Measurements from ENCODE around the gene ADORA1. TPM values are rescaled to one million over a fixed set of nuclear protein-coding genes. Genes with fewer than 3 reads are reported as not detected.

Gene ADORA1
- total RNA-seq, 1 donor from 2014 or later: 0.28 TPM

DNA sequence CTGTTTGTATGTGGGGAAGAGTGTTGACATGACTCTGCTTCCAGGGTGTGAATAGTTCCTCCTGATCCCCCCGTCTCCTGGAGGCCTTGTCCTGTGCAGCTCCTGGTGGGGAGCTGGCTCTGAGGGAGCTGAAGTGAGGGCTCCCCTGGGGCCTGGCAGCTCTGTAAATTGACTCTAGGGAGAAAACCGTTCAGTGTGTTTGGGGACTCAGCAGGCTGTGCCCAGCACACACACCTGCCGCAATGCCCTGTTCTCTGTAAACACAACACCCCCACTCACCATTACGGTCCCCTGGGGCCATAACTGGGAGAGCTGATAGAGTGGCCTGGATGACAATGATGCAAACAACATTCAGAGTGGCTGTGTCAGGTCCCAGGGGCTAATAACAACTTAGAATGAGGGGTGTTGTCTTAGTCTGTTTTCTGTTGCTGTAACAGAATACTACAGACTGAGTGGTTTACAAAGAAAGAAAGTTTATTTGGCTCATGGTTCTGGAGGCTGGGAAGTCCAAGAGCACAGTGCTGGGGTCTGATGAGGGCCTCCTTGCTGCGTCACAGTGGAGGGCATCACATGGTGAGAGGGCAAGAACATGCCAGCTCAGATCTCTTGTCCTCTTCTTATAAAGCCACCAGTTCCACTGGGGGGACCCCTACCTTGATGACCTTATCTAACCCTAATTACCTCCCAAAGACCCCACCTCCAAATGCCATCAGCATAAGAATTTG, 15.3 kb downstream of the ADORA1 start:
- no peak for ATAC-seq

DNA sequence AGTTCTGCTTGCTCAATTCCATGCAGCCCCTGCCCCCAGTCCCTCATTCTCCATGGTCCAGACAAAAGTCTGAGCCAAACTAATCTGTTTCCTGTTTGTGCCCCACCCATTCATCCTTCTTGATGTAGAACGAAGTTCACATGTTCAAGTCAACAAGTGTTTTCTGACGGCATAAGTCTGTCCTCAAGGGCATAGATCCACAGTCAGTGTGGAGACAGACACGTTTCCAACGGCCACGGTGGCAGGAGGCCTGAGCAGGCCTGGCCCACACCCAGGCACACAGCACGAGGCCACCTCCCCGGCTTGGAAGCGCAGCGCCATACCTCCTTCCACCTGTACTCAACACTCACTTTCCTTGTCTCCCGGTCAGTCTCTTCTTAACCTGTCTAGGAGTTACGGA, 16.1 kb downstream of the ADORA1 start:
- no peak for ATAC-seq

DNA sequence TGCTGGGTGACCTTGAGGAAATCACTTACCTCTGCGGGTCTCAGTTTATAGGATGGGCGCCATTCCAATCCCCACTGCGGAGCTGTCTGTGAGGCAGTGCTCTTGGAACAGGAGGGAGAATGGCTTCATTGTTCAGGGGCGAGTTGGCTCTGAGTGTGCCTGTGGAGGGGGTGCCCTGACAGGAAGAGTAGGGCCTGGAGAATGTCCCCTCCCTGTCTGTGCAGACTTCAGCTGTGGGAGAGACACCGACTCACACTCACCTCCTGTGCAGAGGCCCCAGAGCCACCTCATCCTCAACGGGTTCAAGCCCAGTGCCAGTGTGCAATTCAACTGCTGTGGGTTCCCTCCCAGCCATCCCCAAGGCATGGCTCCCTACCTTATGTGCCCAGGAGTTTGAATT, 17.1 kb downstream of the ADORA1 start:
- ATAC-seq: no peak

DNA sequence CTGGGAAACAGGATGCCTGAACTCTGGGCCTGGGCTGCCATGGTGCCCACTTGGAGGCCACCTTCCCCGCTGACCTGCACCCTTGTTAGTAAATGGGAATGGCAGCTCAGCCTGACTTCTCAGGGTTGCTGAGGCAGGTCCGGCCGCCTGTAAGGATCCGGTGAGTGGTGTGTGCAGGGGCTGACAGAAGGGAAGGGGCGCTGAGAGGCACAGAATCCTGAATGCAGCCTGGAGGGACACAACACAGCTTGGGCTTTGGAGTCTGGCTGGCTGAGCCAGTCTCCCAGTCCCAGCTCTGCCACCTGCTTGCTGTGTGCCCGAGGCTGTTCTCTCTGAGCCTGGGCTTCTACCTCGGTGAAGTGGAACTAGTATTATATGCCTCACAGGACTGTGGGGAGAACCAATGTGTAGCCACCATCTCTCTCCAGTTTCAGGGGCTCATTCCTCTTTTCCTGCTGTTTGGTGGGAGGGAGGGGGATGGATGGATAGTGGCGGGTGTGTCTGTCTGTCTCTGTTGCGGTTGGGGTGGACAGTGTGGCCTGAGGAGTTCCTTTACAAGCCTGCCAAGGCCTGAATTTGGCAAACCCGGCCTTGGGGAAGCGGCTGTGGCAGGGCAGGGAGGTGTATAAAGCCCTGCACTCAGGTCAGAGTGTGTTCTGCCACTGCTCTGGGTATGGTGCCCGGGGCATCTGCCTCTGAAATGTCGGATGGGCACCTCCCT, 18.0 kb downstream of the ADORA1 start:
- no peak for ATAC-seq

DNA sequence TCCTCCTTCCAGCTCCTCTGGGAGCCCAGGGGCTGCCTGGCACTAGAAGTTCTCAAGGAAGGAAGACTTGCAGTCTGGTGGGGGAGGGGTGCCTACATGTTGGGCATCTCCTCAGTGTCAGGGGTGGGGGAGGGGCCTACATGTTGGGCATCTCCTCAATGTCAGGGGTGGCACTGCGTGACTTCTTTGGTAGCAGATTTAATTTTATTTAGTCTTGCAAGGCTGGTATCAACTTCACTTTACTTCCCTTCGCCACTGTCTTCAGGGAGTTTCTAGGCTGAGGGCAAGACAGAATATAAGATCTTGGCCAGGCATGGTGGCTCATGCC, 18.5 kb downstream of the ADORA1 start:
- no peak for ATAC-seq

DNA sequence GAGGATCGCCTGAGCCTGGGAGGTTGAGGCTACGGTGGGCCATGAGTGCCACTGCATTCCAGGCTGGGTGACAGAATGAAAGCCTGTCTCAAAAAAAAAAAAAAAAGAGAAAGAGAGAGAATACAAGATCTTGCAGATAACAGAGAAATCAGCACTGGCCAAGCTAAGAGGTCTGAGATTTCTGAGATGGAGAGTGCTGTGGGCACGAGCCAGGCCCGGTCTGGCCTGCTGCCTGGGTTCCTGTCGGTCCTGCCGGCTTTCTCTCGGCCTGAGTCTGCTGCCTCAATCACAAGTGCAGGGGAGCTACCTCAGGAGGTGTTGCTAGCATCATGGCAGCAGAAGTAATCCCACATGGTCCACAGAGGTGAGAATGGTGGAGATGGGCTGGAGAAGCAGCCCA, 19.0 kb downstream of the ADORA1 start:
- no peak for ATAC-seq

DNA sequence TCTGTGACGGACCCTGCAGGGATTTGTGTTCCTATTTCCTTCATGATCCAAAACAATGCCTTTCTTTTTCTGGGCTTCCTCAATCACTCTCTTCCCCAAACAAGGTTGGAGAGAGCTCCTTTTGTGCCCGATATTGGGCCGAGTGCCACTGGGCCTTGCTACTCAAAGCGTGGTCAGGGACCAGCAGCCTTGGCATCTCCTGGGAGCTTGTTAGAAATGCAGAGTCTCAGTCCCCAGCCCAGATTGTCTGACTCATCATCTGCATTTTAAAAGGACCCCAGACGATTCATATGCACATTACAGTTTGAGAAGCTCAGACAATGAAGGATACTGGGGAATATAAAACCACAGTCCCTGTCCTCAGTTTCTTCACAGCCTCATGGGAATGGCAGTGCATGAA, 19.9 kb downstream of the ADORA1 start:
- ATAC-seq: no peak

DNA sequence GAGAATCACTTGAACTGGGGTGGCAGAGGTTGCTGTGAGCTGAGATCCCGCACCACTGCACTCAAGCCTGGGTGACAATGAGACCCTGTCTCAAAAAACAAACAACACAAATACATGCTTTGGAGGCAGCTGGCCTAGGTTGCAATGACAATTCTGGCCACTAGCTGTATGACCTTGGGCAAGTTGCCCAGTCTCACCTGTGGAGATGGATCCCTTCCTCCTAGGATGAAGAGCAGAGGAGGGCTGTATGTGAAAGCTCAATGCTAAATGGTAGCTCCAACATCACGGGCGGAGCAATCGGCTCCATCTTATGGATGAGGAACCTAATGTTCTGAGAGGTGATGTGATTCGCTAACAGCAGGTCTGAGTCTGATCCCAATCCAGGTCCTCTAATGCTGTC, 20.6 kb downstream of the ADORA1 start:
- peak; percentile 47 for ATAC-seq

DNA sequence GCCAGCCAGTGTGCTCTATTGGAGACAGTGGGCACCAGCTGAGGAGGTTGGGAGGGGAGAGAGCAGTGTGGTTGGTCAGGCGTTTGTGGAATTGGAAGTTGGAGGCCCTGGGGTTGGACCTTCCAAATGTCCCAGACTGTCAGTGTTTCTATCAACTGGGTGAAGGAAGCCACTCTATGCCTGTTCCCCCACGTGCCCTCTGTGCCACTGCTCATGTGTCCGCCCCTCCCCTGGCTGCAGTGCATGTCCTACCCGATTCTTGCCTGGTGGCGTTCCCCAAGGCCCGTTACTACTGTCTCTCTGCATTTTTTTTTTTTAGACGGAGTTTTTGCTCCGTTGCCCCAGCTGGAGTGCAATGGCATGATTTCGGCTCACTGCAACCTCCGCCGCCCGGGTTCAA, 21.1 kb downstream of the ADORA1 start:
- ATAC-seq: no peak

DNA sequence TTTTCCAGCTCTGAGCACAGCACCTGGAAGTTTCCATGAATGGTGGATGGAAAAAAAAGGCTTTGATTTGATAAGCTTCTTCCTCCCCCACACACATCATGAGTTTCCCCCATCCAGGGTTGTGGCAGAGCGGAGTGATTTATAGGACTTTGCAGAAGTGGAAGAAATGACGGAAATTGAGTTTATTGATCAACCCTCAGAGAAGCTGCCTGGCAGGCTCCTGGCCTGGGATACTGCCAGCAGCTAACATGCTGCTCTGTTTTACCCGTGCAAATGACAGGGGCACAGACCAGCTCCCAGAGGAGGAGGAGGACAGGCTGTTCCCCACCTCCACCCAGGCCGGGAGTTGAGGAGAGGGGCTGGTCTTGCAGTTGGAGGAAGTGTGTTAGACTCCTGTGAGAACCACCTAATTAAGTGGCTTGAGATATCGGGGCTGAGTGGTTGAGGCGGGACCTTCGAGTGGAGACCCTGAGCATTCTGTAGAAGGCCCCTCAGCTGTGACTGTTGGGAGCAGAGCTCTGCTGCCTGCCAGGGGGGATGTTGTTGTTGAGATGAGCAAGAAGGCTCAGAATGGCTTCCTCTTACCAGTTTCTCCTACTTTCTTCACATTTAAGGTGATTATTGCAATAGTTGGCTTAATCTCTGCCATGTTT, 21.8 kb downstream of the ADORA1 start:
- no peak for ATAC-seq

DNA sequence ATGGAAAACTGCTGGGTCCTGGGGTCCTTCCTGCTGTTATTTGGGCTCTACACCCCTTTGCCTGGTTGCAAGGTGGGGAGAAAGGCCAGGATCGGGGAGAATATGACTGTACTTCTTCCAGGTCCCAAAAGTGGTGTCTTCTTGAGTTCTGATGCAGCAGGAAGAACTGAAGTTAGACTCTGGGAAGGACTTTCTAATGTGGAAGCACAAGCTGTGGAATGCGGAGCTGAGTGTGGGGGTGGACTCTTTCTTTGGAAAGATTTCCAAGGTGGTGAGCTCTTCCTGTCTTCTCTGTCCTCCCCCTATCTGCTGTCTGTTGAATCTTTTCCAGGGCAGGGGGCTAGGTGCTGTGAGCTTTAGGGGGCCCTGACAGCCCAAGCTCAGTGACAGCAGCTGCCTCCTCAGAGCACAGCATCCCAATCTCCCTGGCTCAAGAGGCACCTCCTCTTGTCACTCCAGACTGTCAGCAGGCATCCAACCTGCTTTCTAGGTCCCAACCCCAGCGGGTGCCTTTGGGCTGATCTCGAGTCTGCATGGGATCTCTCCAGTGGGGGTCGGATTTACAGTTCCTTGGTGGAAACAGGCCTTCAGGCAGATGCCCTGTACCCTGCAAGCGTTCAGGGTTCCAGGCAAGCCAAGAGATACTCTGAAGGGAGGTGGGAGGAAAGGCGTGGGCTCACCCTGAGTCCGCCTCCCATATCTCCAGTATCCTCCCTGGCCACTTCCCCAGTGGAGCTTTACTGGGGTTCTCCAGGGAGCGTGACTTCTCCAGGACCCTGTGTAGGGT, 23.2 kb downstream of the ADORA1 start:
- ATAC-seq: no peak

DNA sequence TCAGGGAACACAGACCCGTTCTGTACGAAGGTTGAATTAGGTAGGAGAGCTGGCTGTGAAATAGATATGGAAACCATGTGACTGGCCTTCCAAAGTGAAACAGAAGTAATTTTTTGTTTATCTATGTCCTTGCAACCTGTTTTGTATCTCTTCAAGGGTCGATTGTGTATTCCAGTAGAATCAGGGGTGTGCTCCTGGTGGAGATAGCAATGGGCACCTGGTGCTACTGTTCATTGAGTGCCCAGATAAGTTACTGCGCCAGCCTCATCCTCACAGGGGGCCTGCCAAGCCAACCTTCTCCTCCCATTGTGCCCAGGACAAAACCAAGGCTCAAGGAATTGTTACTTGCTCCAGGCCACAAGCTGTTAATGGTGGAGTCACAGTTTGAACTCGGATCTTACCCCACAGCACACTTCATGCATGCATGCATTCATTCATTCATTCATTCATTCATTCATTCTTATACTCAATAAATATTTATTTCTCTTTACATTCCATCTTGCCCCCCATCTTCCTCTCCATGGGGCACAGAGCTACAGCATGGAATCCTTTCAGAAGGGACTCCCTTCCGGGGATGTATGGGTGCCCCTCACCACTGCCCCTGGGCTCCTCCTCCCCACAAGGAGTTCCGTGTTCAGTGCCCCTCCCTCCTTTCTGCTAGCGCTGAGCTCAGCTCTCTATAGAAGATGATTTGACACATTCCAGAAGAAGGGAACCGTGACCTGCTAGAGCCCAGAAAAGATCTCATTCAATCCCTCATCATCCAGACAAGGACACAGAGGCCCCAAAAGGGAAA, 24.0 kb downstream of the ADORA1 start:
- ATAC-seq: no peak

DNA sequence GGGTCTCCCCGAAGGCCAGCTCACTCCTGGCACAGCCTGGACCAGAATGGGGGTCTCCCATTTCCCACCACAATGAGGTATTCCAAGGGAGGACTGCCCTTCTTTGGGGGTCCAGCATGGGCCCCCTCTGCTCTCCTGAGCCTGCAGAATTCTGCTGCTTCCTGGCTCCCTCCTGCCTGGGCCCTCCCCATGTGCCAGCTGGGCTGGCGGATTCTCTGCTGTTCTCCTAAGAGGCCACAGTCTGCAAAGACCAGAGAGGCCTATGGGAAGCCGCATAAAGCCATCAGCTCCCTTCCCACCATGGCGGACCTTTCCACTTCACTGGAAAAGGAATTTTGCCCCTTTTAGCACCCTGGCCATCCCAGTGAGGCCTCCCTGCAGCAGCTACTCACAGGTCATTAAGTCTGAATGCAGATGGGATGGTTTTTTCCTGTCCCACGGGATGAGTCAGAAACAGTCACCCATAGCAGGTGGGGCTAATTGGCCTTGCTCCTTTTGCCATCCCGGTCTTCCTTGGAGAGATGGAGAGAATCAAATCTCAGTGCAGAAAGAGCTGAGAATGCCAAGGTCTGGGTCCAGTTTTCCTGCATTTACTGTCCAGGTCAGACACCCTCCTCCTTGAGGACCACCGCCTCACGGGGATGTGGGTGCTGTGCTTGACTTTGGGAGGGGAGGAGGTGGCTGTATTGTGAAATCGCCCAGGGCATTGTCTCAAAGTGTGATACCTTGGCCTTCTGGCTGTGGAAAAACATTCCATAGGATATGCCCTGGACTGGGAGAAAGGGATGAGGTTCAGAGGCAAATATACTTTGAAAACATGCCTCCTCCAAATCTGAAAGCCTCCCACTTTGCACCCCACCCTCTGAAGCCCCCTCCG, 24.9 kb downstream of the ADORA1 start:
- ATAC-seq: no peak

DNA sequence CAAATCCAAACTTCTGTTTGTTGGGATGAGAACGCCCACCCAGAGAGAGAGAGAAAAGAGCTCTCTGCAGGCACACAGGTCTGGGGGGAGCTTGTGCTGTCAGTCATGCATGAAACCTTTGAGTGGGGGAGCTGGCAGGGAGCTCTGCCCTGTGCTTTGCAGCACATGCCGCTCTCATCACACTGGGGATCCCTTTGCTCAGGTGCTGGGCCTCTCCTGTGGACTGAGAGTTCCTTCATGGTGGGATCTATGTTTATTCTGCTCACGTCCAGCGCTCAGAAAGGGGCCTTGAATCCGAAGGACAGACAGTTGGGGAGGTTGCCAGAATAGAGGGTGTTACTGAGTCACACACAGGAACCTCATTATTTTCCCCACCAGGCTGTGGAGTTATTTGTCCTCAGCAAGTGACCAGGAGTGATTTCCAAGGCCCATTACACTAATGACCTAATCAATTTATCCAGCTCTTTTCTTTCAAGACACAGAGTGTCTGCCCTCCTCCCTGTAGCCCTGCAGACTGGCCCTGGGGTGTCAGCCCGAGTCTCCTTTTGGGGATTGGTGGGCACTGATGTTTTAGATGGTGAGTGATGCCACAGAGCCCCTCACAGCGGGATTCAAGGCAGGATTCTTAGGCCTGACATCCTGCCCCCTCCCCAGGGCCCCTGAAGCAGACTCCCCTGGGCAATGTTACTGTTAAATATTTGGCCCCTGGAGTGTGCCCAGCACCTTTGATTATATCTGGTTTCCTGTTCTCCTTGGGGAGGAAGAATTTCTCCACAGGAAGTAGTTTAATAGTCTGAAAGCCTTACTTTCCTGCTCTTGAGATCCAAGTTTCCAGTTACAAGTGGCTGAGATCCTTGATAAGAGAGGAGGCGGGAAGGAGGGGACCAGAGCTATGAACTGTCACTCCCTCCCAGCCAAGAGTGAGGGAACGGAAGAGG, 25.8 kb downstream of the ADORA1 start:
- no peak for ATAC-seq

DNA sequence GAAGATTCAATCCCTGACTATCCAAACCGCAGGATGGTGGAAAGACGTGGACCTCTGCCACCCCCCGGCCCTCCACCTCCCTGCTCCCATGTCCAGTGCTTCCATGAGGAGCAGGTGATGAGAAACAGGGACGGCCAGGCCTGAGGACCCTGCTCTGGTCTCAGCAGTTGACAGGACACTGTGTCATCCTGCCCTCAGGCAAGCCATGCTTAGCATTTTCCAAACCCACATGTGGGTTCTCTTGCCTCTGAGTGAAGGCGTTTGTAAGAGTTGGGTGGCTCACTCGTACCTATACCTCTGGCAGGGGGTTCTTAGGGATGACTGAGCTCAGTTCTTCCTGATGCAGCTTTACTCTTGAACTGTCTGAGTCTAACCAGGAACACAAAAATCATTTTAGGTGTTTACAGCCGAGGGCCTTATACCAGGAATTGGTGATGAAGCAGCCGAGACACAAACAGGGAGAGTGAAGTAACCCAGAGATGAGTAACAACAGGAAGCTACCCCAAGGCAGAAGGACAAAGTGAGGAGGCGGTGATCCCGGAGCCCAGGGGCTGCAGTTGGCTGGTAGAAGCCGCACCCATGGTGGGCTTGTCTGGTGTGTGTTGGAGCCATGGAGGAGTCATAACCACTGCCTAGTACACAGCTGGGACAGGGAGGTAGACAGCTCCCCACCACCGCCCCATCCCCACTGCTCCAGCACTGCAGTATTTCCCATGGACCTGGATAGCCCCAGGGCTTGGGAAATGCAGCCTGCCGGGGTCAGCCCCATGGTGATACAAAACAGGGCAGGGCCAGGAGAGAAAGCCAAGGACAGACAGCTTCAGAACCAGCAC, 26.7 kb downstream of the ADORA1 start:
- peak; percentile 81 for ATAC-seq

DNA sequence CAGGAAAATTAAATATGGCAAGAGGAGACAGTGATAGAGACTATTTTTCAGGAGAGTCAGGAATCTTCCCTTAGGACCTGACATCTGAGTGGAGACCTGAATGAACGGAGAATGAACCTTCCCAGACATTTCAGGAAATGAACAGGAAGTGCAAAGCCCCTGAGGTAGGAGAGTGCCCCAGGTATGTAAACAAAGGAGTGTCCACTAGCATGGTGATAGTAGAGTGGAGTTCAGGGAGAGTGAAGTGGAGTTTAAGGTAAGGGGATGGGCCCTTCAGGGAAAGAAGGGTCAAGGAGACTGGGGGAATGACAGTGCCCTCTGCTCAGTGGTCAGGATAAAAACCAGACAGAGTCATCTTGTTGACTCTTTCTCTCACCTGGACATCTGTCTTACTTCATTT, 28.8 kb downstream of the ADORA1 start:
- ATAC-seq: no peak

DNA sequence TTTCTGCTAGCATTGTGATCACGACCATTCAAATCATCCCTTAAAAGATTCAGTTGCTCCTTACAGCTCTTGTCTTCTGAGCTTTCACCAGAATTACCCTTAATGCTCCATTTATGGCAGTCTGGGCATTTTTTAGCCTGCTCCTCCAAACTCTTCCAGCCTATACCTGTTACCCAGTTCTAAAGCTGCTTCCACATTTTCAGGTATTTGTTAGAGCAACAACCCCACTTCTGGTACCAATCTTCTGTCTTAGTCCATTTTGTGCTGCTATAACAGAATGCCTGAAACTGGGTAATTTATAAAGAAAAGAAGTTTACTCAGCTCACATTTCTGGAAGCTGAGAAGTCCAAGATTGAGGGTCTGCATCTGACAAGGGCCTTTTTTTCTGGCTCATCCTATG, 30.9 kb downstream of the ADORA1 start:
- no peak for ATAC-seq

DNA sequence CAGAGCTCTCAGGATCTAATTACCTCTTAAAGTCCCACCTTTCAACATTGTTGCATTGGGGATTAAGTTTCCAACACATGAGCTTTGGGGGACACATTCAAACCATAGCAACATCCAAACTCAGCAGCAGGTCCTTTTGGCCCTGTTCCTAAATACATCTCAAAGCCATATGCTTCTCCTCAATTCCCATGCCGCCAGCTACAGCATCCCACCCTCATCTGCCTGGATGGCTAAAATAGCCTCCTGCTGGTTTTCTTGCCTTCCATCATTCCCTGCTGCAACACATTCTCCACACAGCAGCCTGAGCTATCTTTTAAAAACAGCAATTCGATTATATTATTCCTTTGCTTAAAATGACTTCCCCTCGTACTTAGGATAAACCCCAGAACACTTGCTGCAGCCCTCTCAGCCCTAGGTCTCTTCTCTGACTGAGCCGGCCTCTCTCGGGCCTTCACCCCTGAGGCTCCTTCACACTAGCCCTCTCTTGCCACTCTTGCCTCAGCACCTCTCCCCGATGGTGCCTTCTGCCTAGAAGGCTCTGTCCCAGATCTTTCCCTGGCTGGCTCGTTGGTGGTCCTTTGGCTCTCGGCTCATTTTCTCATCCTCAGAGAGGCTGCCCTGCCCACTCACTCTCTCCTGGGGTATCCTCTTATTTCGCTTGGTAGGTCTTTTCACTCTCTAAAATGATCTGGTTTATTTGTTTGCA, 31.6 kb downstream of the ADORA1 start:
- ATAC-seq: no peak

DNA sequence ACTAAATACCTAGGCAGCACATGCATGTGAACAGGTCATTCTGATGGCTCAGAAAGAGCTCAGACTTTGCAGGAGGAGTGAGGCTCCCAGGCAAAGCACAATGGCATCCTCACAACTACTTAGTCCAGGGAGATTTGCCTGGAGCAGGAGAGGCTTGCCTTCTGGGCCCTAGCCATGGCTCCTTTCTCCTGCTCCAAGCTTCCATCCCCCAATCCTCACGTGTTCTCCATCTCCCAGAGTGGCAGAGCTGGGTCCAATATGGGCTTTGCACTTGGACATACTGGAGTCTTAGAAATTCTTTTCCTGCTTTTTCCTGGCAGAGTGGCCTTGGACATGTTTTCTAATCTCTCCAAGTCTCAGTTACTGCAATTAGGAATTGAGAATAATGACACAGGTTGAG, 32.3 kb downstream of the ADORA1 start:
- no peak for ATAC-seq
